Fibroblast of the aortic adventitia (primary cell): ENCODE data around the gene CCDC57. TPM values are rescaled to one million over a fixed set of nuclear protein-coding genes. Genes with fewer than 3 reads are reported as not detected.

ENCODE experiments used
- DNase-seq: peaks from one replicate; pipeline ENCODE4 v3.0.0-alpha.2; 2010; ENCODE audit warnings: low read depth
- H3K4me3 ChIP-seq: 2 replicates; pipeline ENCODE4 v1.5.1; 2011; ENCODE audit warnings: low read depth, mild to moderate bottlenecking, control low read depth, low read length, moderate library complexity
- CTCF ChIP-seq: IDR thresholded peaks from 2 replicates; pipeline ENCODE4 v1.5.1; 2011; ENCODE audit warnings: mild to moderate bottlenecking, low read length, control low read depth, inconsistent platforms; ENCODE audit not compliant: insufficient read depth
- total RNA-seq: library from RNA; depleted of rRNA; stranded (reverse); fragments of >200 nt; gene quantifications from 2 replicates; pipeline ENCODE4 v1.2.3, GENCODE V29; 2012; ENCODE audit warnings: low replicate concordance

The CCDC57 gene
- total RNA-seq, 1 donor = 15.2 TPM

GRCh38 chr17:82241183-82241925, 28.7 kb upstream of the CCDC57 start:
- DNase-seq = peak; percentile 22
- TF ChIP-seq CTCF = no peak
- no peak overlapping the region for H3K4me3 ChIP-seq

- DNase-seq = no peak
- H3K4me3 ChIP-seq = no peak overlapping the region
- TF ChIP-seq CTCF = no peak
These were observed 28.0 kb upstream of the CCDC57 start for GRCh38 chr17:82240506-82241182.

GRCh38 chr17:82239926-82240505, 27.4 kb upstream of the CCDC57 start:
- no peak overlapping the region for H3K4me3 ChIP-seq
- no peak for DNase-seq
- no peak for TF ChIP-seq CTCF

GRCh38 chr17:82239401-82239925, 26.8 kb upstream of the CCDC57 start:
- TF ChIP-seq CTCF = no peak
- H3K4me3 ChIP-seq = no peak overlapping the region
- DNase-seq = no peak

- H3K4me3 ChIP-seq = no peak overlapping the region
- DNase-seq = peak; percentile 55
- no peak for TF ChIP-seq CTCF
These were observed 26.0 kb upstream of the CCDC57 start for GRCh38 chr17:82238472-82239201.

- H3K4me3 ChIP-seq = no peak overlapping the region
- TF ChIP-seq CTCF = no peak
- DNase-seq = no peak
These were observed 25.3 kb upstream of the CCDC57 start for GRCh38 chr17:82237746-82238471.
